Left lung (tissue), 14 donors: ENCODE data around the gene SMTNL2. TPM values are rescaled to one million over a fixed set of nuclear protein-coding genes. Genes with fewer than 3 reads are reported as not detected.

Experiments used
- ATAC-seq: fragments of 200-7000 bp; cut with Tn5 transposase; one replicate; pipeline ENCODE4 v1.9.1; 2020; ENCODE audit warnings: moderate library complexity
- DNase-seq, 4 donors: peaks; one replicate each; pipeline ENCODE4 v3.0.0-alpha.2; 2013 to 2020
- H3K27ac ChIP-seq, 2 donors: fragments of 200-600 bp; sonication (generic) in 1 of 2; one replicate each; pipeline versions ENCODE4 v1.5.0 to v1.8.0; 2020 to 2021
- H3K27me3 ChIP-seq, 2 donors: fragments of 200-600 bp; sonication (generic) in 1 of 2; one replicate each; pipeline versions ENCODE4 v1.5.0 to v1.8.0; 2020 to 2021
- H3K36me3 ChIP-seq, 2 donors: fragments of 200-600 bp; sonication (generic) in 1 of 2; one replicate each; pipeline versions ENCODE4 v1.5.0 to v1.8.0; 2020 to 2021
- H3K4me1 ChIP-seq, 2 donors: fragments of 200-600 bp; one replicate each; pipeline ENCODE4 v1.8.0; 2021
- H3K4me3 ChIP-seq, 2 donors: fragments of 200-600 bp; sonication (generic) in 1 of 2; one replicate each; pipeline versions ENCODE4 v1.5.0 to v1.8.0; 2020 to 2021; ENCODE audit warnings: mild to moderate bottlenecking in 1 of 2
- H3K9me3 ChIP-seq, 2 donors: fragments of 200-600 bp; sonication (generic) in 1 of 2; one replicate each; pipeline versions ENCODE4 v1.5.0 to v1.8.0; 2020 to 2021
- CTCF ChIP-seq, 2 donors: fragments of 200-600 bp; sonication (generic) in 1 of 2; IDR thresholded peaks; one replicate each; pipeline versions ENCODE4 v1.5.0 to v1.8.0; 2021; ENCODE audit warnings: antibody characterized with exemption in 2 of 2
- intact Hi-C, 2 donors: fragments of 100-400 bp; cut with DNase I; formaldehyde crosslinking; loops; one replicate each; pipeline versions ENCODE4 v1.11.2 to v1.14.2; 2022
- long read RNA-seq, 12 donors: library from polyadenylated mRNA in 2 of 12; unstranded in 2 of 12; transcript quantifications; one replicate each; pipeline ENCODE4 v2.0.0 and lab custom pipeline, GENCODE V29; 2019 to 2026
- polyA plus RNA-seq, 6 donors: library from polyadenylated mRNA; unstranded; fragments of 120-200 nt; gene quantifications; one replicate each; pipeline ENCODE4 v1.2.1, GENCODE V29; 2013; ENCODE audit not compliant: insufficient read length in 6 of 6
- total RNA-seq, 2 donors: library from RNA; stranded (reverse); fragmentation: NEBNext Ultra II Directional; extraction: Animal tissue kit (Norgen Biotek cat#: 25700); gene quantifications; one replicate each; pipeline ENCODE4 v1.2.1, GENCODE V29; 2021
- donor health status: DM: no; HTN: yes; CAD: no.
- donor health status: DM: no; HTN: no; CAD: no.

The SMTNL2 gene
- 1 to 10 TPM; 5.5 to 5.7 TPM for total RNA-seq
- polyA plus RNA-seq: 10 to 100 TPM; 17.0 to 25.8 (median 22.8) TPM
- long read RNA-seq, donor 1, partial matches to known transcripts: 9 of 13 reads
- long read RNA-seq, donor 1, other reads (novel, unspliced or antisense): 0 of 13 reads
- long read RNA-seq, donor 2, partial matches to known transcripts: 6 of 9 reads
- long read RNA-seq, donor 2, other reads (novel, unspliced or antisense): 0 of 9 reads
- long read RNA-seq, donor 3, partial matches to known transcripts: 0 of 4 reads
- long read RNA-seq, donor 3, other reads (novel, unspliced or antisense): 0 of 4 reads
- long read RNA-seq, donor 4, partial matches to known transcripts: 2 of 4 reads
- long read RNA-seq, donor 4, other reads (novel, unspliced or antisense): 0 of 4 reads
- long read RNA-seq, donor 5, transcript SMTNL2-202 (8 exons, 2,280 nt): major isoform, 6 of 14 reads
- long read RNA-seq, donor 5, partial matches to known transcripts: 8 of 14 reads
- long read RNA-seq, donor 5, other reads (novel, unspliced or antisense): 0 of 14 reads
- long read RNA-seq, donor 6, partial matches to known transcripts: 5 of 8 reads
- long read RNA-seq, donor 6, other reads (novel, unspliced or antisense): 0 of 8 reads
- long read RNA-seq, donor 7, partial matches to known transcripts: 0 of 3 reads
- long read RNA-seq, donor 7, other reads (novel, unspliced or antisense): 0 of 3 reads
- long read RNA-seq, donor 8, partial matches to known transcripts: 0 of 1 reads
- long read RNA-seq, donor 8, other reads (novel, unspliced or antisense): 0 of 1 reads
- long read RNA-seq, donor 9: 0 reads
- long read RNA-seq, donor 10, partial matches to known transcripts: 1 of 1 reads
- long read RNA-seq, donor 10, other reads (novel, unspliced or antisense): 0 of 1 reads
- long read RNA-seq, donor 11: 0 reads
- long read RNA-seq, donor 12, transcript SMTNL2-202 (8 exons, 2,280 nt): major isoform, 6 of 14 reads
- long read RNA-seq, donor 12, partial matches to known transcripts: 7 of 14 reads
- long read RNA-seq, donor 12, other reads (novel, unspliced or antisense): 0 of 14 reads

DNA sequence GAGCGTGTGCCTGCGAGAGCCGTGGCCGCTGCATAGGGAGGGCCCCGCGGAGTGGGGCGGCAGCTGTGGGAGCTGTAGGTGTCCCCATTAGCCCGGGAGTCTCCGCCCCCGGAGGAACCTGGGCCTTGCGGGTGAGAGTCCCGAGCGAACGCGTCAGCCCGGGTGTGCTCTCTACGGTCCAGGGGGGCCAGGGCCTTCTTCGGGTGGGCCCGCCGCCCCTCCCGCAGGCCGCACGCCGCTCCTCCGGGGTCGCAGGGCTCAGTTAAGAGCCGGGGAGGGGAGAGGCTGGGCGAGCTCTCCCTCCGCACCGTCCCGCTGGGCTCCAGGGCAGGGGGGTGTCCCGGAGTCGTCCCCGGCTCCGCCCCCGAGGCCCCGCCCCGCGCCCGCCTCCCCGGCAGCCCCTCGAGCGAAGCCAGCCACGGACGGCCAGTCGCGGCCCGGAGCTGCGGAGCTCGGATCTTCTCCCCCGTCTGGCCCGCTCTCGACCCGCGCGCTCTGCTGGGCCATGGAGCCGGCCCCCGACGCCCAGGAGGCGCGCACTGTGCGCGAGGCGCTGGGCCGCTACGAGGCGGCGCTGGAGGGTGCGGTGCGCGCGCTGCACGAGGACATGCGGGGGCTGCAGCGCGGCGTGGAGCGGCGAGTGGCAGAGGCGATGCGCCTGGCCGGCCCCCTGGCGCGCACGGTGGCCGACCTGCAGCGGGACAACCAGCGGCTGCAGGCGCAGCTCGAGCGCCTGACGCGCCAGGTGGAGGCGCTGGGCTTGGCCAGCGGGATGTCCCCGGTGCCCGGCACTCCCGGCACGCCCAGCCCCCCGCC, at the start of gene SMTNL2:
TSS of gene SMTNL2 (plus strand) at position 429 of the 816 bp plus-strand sequence. CDS start at position 506, 77 bp downstream.
- ATAC-seq: peak; percentile 75
- no peak within 1 kb of the TSS for H3K27ac ChIP-seq
- intact Hi-C loops: no loop called here

DNA sequence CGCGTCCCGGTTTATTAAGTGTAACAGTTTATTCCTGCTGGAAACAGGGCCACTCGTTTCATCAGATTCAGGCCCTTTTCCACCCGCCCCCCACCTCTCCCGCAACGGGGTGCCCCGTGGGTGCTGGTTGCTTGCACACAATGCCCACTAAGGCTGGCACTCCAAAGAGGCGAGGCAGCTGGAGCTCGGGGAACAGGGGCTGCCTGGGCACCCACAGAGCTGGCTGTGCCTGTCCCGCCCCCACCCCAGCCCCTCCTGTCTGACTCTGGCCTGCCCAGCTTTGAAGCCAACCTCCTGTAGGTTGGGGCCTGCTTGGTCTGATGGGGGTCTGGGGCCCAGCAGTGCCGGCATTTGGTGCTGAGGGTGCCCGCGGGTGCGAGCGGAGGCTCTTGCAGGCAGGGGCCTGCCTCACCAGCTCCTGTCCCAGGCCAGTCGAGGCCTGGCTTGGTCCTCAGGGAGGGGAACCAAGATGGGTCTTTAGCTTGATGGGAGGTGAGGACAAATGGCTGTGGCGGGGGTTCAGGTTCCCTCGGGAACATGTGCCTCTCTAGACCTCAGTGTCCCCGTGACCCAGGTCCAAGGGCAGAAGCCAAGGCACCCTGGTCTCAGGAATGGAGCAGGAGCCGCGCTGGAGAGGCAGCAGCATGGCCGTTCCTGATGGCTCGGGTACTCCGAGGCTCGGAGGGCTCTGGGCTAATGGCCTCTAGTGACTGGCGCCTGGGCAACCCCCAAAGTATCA, 49.2 kb upstream of the SMTNL2 start:
- Histone ChIP-seq H3K27me3 (no peaks in the 10 kb centered on the region), H3K9me3 (no peaks in the 10 kb centered on the region), H3K36me3 (peaks cover 0 to 37% of the 10 kb centered on the region in 2 donors), H3K27ac (peak overlapping the region in 1 of 2 donors; percentile 61), H3K4me3 (no peak overlapping the region), H3K4me1 (peaks cover 10 to 93% of the 10 kb centered on the region in 2 donors)
- TF ChIP-seq CTCF (IDR thresholded peaks at IDR 0.05): no peak
- DNase-seq: no peak
- intact Hi-C loops: no loop called here
- ATAC-seq: no peak

More for the DNA sequence above, at the start of gene SMTNL2:
- H3K4me1 ChIP-seq: peaks cover 8 to 17% of the 10 kb centered on the region in 2 donors
- H3K4me3 ChIP-seq: peak within 1 kb of the TSS; percentile 36 to 40
- no peak for TF ChIP-seq CTCF (IDR thresholded peaks at IDR 0.05)
- peaks cover 27 to 64% of the 10 kb centered on the region in 2 donors for H3K27me3 ChIP-seq
- DNase-seq: peak in 3 of 4 donors; percentile 68 to 85 (median 78)
- H3K36me3 ChIP-seq: no peaks in the 10 kb centered on the region
- H3K9me3 ChIP-seq: no peaks in the 10 kb centered on the region

GRCh38 chr17:4535667-4536258, 48.6 kb upstream of the SMTNL2 start:
- H3K4me3 ChIP-seq: no peak overlapping the region
- intact Hi-C loops: no loop called here

More at GRCh38 chr17:4535667-4536258, 48.6 kb upstream of the SMTNL2 start:
- Histone ChIP-seq H3K27me3 (no peaks in the 10 kb centered on the region), H3K9me3 (no peaks in the 10 kb centered on the region), H3K36me3 (peaks cover 0 to 44% of the 10 kb centered on the region in 2 donors), H3K4me1 (peaks cover 10 to 92% of the 10 kb centered on the region in 2 donors), H3K27ac (peak overlapping the region; percentile 48 to 74)
- ATAC-seq: no peak
- DNase-seq: no peak
- no peak for TF ChIP-seq CTCF (IDR thresholded peaks at IDR 0.05)
